ENCODE results near the gene SULT1A4.
"Not testable (repeated sequence)": the region's sequence is repeated elsewhere in the genome, so short reads cannot be mapped to it uniquely, and the experiment has no call there.

Gene SULT1A4

GRCh38 chr16:29459706-29460646 is at the start of gene SULT1A4:
Gene SULT1A4 (plus strand): TSS chr16:29459913. CDS start chr16:29461386, 1,473 bp downstream.
- not testable (repeated sequence) for DNase-seq (ENCODE audit: insufficient read length, low spot score); FAIRE-seq

- not testable (repeated sequence) for FAIRE-seq; DNase-seq (ENCODE audit: insufficient read length, low spot score)
These were observed 36.1 kb upstream of the SULT1A4 start for GRCh38 chr16:29423587-29423986.

GRCh38 chr16:29425390-29425789 is 34.3 kb upstream of the SULT1A4 start:
- FAIRE-seq; DNase-seq (ENCODE audit: insufficient read length, low spot score): not testable (repeated sequence)

GRCh38 chr16:29453754-29454153 is 6.0 kb upstream of the SULT1A4 start:
- DNase-seq (ENCODE audit: insufficient read length, low spot score); FAIRE-seq: not testable (repeated sequence)

- not testable (repeated sequence) for DNase-seq (ENCODE audit: insufficient read length, low spot score)
- FAIRE-seq = peak; percentile 94
These were observed 5.4 kb upstream of the SULT1A4 start, which contains the start of the genes BOLA2 and SLX1B for GRCh38 chr16:29454269-29454668. Gene BOLA2 (minus strand): TSS chr16:29454351. CDS start chr16:29454253, 98 bp downstream. Gene SLX1B (plus strand): TSS chr16:29454533.

GRCh38 chr16:29454828-29455227 is 4.9 kb upstream of the SULT1A4 start:
- FAIRE-seq = peak; percentile 72
- not testable (repeated sequence) for DNase-seq (ENCODE audit: insufficient read length, low spot score)

GRCh38 chr16:29457660-29458059 is 2.1 kb upstream of the SULT1A4 start:
- not testable (repeated sequence) for FAIRE-seq; DNase-seq (ENCODE audit: insufficient read length, low spot score)

GRCh38 chr16:29460647-29461030 is 926 bp downstream of the SULT1A4 start:
- DNase-seq (ENCODE audit: insufficient read length, low spot score); FAIRE-seq: not testable (repeated sequence)

- DNase-seq (ENCODE audit: insufficient read length, low spot score); FAIRE-seq: not testable (repeated sequence)
These were observed 6.5 kb downstream of the SULT1A4 start for GRCh38 chr16:29465985-29466824.

GRCh38 chr16:29466904-29467303 is 7.2 kb downstream of the SULT1A4 start:
- not testable (repeated sequence) for FAIRE-seq

GRCh38 chr16:29467654-29468366 is 8.1 kb downstream of the SULT1A4 start:
- not testable (repeated sequence) for FAIRE-seq; DNase-seq (ENCODE audit: insufficient read length, low spot score)

More at GRCh38 chr16:29466904-29467303, 7.2 kb downstream of the SULT1A4 start:
- DNase-seq (ENCODE audit: insufficient read length, low spot score) = not testable (repeated sequence)

GRCh38 chr16:29469660-29470059 is 9.9 kb downstream of the SULT1A4 start:
- FAIRE-seq; DNase-seq (ENCODE audit: insufficient read length, low spot score): not testable (repeated sequence)

GRCh38 chr16:29472065-29472464 is 12.4 kb downstream of the SULT1A4 start:
- FAIRE-seq; DNase-seq (ENCODE audit: insufficient read length, low spot score): not testable (repeated sequence)

GRCh38 chr16:29482276-29482675 is 22.6 kb downstream of the SULT1A4 start:
- not testable (repeated sequence) for FAIRE-seq; DNase-seq (ENCODE audit: insufficient read length, low spot score)

GRCh38 chr16:29506308-29506707 is 46.6 kb downstream of the SULT1A4 start, which contains the start of gene NPIPB12:
Gene NPIPB12 (minus strand): TSS chr16:29506408.
- not testable (repeated sequence) for DNase-seq (ENCODE audit: insufficient read length, low spot score); FAIRE-seq

All from HTR-8/SVneo (cell line).